Epidermal melanocyte (primary cell): ENCODE measurements around the gene ROR1.
"Not testable (repeated sequence)": the region's sequence is repeated elsewhere in the genome, so short reads cannot be mapped to it uniquely, and the experiment has no call there.

Source experiments
- DNase-seq: peaks from one replicate; pipeline ENCODE4 v3.0.0; 2011; ENCODE audit warnings: low spot score; ENCODE audit not compliant: insufficient read length

Gene ROR1

GRCh38 chr1:63758791-63759190, 15.0 kb upstream of the ROR1 start:
- DNase-seq = no peak

- DNase-seq = no peak
Observed at GRCh38 chr1:63759778-63760177, 14.0 kb upstream of the ROR1 start.

GRCh38 chr1:63770381-63770780, 3.4 kb upstream of the ROR1 start:
- DNase-seq = no peak

GRCh38 chr1:63772201-63772600, 1.6 kb upstream of the ROR1 start:
- DNase-seq = no peak

GRCh38 chr1:63772876-63773275, 941 bp upstream of the ROR1 start:
- no peak for DNase-seq

- DNase-seq = no peak
Observed at GRCh38 chr1:63773496-63773814, 362 bp upstream of the ROR1 start.

- no peak for DNase-seq
Observed at GRCh38 chr1:63774617-63775417, 1.0 kb downstream of the ROR1 start.

GRCh38 chr1:63775418-63776127, 1.8 kb downstream of the ROR1 start:
- no peak for DNase-seq

- DNase-seq = no peak
Observed at GRCh38 chr1:63777286-63777685, 3.5 kb downstream of the ROR1 start.

GRCh38 chr1:63777965-63778880, 4.4 kb downstream of the ROR1 start:
- no peak for DNase-seq

- no peak for DNase-seq
Observed at GRCh38 chr1:63779338-63780211, 5.8 kb downstream of the ROR1 start.

GRCh38 chr1:63780565-63780964, 6.7 kb downstream of the ROR1 start:
- DNase-seq = no peak

GRCh38 chr1:63782982-63783381, 9.2 kb downstream of the ROR1 start:
- no peak for DNase-seq

- no peak for DNase-seq
Observed at GRCh38 chr1:63784083-63784482, 10.3 kb downstream of the ROR1 start.

- DNase-seq = no peak
Observed at GRCh38 chr1:63784489-63785390, 10.9 kb downstream of the ROR1 start.

GRCh38 chr1:63787270-63787669, 13.5 kb downstream of the ROR1 start:
- DNase-seq = not testable (repeated sequence)

- DNase-seq = no peak
Observed at GRCh38 chr1:63787875-63788274, 14.1 kb downstream of the ROR1 start.

- DNase-seq = no peak
Observed at GRCh38 chr1:63789856-63790605, 16.2 kb downstream of the ROR1 start.

- no peak for DNase-seq
Observed at GRCh38 chr1:63790989-63791388, 17.2 kb downstream of the ROR1 start.
